ENCODE data around the gene FAM237B. TPM values are rescaled to one million over a fixed set of nuclear protein-coding genes. Genes with fewer than 3 reads are reported as not detected.

FAM237B gene
- not detected in 5 replicates for total RNA-seq (2022; extraction: Qiagen RNA extraction; ENCODE audit: low read depth)

GRCh38 chr7:90320801-90321494 lies at the start of gene FAM237B:
FAM237B (minus strand) TSS chr7:90321304; CDS start chr7:90319748, 1,556 bp downstream.

GRCh38 chr7:90346336-90347125 lies 25.4 kb upstream of the FAM237B start, which contains the start of gene GTPBP10:
GTPBP10 (plus strand) TSS chr7:90346716; CDS start chr7:90346742, 26 bp downstream.

Other genes starting within 250 kb of the FAM237B start
- gene STEAP1, start 166.8 kb downstream of the FAM237B start, total RNA-seq (2022; extraction: Qiagen RNA extraction; ENCODE audit: low read depth) = 13.3 to 15.8 TPM (median 15.7 TPM) in 5 replicates
- 2.9 to 5.5 TPM (median 5.4 TPM) in 5 replicates for gene STEAP2, start 109.6 kb downstream of the FAM237B start, total RNA-seq (2022; extraction: Qiagen RNA extraction; ENCODE audit: low read depth)
- gene CFAP69, start 76.1 kb downstream of the FAM237B start, total RNA-seq (2022; extraction: Qiagen RNA extraction; ENCODE audit: low read depth) = 1.6 to 3.2 TPM (median 1.9 TPM) in 5 replicates
- 20.9 to 26.1 TPM (median 23.2 TPM) in 5 replicates for gene GTPBP10, start 25.4 kb upstream of the FAM237B start, total RNA-seq (2022; extraction: Qiagen RNA extraction; ENCODE audit: low read depth)
- gene CLDN12, start 82.2 kb upstream of the FAM237B start, total RNA-seq (2022; extraction: Qiagen RNA extraction; ENCODE audit: low read depth) = 22.7 to 29.8 TPM (median 26.9 TPM) in 5 replicates
- gene PTTG1IP2, start 148.3 kb upstream of the FAM237B start, total RNA-seq (2022; extraction: Qiagen RNA extraction; ENCODE audit: low read depth) = not detected in 5 replicates